ENCODE measurements around the gene LRRC4C.

DNA sequence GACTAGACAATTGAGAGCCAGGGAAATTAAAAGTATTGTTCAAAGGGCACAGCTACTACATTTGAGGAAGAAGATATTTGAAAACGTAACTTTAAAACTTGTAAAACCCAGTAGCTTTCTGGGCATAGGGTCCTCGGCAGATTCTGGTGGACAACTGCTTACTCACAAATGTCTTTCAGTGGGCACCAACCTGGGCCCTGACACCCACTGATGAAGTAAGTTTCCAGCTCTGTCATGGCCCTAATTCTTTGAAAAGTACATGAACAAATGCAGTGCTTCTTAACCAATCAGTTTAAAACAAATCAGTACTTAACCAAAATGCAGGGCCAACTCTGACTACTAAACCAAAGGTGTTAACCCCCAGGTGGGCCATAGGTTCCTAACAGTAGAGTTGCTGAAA lies 1170.1 kb downstream of the LRRC4C start:
- TF ChIP-seq, protein P1, sequence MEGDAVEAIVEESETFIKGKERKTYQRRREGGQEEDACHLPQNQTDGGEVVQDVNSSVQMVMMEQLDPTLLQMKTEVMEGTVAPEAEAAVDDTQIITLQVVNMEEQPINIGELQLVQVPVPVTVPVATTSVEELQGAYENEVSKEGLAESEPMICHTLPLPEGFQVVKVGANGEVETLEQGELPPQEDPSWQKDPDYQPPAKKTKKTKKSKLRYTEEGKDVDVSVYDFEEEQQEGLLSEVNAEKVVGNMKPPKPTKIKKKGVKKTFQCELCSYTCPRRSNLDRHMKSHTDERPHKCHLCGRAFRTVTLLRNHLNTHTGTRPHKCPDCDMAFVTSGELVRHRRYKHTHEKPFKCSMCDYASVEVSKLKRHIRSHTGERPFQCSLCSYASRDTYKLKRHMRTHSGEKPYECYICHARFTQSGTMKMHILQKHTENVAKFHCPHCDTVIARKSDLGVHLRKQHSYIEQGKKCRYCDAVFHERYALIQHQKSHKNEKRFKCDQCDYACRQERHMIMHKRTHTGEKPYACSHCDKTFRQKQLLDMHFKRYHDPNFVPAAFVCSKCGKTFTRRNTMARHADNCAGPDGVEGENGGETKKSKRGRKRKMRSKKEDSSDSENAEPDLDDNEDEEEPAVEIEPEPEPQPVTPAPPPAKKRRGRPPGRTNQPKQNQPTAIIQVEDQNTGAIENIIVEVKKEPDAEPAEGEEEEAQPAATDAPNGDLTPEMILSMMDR (IDR thresholded peaks at IDR 0.05): no peak
- TF ChIP-seq, protein P2, sequence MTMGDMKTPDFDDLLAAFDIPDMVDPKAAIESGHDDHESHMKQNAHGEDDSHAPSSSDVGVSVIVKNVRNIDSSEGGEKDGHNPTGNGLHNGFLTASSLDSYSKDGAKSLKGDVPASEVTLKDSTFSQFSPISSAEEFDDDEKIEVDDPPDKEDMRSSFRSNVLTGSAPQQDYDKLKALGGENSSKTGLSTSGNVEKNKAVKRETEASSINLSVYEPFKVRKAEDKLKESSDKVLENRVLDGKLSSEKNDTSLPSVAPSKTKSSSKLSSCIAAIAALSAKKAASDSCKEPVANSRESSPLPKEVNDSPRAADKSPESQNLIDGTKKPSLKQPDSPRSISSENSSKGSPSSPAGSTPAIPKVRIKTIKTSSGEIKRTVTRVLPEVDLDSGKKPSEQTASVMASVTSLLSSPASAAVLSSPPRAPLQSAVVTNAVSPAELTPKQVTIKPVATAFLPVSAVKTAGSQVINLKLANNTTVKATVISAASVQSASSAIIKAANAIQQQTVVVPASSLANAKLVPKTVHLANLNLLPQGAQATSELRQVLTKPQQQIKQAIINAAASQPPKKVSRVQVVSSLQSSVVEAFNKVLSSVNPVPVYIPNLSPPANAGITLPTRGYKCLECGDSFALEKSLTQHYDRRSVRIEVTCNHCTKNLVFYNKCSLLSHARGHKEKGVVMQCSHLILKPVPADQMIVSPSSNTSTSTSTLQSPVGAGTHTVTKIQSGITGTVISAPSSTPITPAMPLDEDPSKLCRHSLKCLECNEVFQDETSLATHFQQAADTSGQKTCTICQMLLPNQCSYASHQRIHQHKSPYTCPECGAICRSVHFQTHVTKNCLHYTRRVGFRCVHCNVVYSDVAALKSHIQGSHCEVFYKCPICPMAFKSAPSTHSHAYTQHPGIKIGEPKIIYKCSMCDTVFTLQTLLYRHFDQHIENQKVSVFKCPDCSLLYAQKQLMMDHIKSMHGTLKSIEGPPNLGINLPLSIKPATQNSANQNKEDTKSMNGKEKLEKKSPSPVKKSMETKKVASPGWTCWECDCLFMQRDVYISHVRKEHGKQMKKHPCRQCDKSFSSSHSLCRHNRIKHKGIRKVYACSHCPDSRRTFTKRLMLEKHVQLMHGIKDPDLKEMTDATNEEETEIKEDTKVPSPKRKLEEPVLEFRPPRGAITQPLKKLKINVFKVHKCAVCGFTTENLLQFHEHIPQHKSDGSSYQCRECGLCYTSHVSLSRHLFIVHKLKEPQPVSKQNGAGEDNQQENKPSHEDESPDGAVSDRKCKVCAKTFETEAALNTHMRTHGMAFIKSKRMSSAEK (CRISPR knock-in tag; IDR thresholded peaks at IDR 0.05; ENCODE audit: borderline replicate concordance): no peak
- TF ChIP-seq CBFB (CRISPR knock-in tag; IDR thresholded peaks at IDR 0.05; ENCODE audit: low read depth): no peak
- TF ChIP-seq NR2C2 (CRISPR knock-in tag; IDR thresholded peaks at IDR 0.05): no peak
